HG03442 (cell line): Measurements from ENCODE around the gene CNRIP1.
"Not testable (repeated sequence)": the region's sequence is repeated elsewhere in the genome, so short reads cannot be mapped to it uniquely, and the experiment has no call there.

Experiments
- ATAC-seq: cut with Tn5 transposase; IDR thresholded peaks from one replicate; pipeline ENCODE4 v1.9.1; 2021; ENCODE audit warnings: mild to moderate bottlenecking, moderate library complexity; ENCODE audit not compliant: unreplicated experiment

CNRIP1 gene

DNA sequence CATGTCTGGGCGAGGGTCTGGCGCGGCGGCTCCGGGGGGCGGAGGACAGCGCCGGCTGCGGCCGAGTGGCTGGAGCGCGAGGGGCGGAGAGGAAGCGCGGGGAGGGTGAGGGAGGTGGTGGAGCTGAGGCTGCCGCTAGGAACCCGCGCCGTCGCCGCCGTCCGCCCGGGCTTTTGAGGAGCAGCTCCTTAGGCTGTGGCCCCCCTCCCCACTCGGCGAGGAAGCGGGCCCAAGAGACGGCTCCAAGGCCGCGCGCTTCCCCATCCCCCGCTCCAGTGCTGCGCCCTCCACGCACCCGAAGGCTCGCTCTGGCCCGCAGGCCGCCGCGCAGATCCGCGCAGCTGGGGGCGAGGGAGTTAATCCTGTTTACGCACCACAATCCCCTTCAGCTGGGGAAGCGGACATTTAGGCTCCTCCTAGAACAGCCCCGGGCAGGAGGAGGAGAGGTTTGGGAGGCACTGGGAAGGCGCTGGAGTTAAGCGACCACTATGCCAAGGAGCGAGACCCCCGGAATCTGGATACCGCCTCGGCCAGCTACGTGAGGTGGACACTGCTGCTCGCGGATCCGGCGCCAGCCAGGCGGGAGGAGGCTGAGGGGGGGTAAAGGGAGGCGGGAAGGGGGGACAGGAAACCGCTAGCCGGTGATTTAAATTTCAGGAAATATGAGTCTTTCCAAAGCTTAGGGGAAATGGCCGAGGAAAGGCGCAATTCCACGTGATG lies at the start of gene CNRIP1:
Gene CNRIP1 (minus strand): TSS at position 552 of the 720 bp plus-strand sequence. CDS start 549 bp downstream, at position 3.
- ATAC-seq: no peak

DNA sequence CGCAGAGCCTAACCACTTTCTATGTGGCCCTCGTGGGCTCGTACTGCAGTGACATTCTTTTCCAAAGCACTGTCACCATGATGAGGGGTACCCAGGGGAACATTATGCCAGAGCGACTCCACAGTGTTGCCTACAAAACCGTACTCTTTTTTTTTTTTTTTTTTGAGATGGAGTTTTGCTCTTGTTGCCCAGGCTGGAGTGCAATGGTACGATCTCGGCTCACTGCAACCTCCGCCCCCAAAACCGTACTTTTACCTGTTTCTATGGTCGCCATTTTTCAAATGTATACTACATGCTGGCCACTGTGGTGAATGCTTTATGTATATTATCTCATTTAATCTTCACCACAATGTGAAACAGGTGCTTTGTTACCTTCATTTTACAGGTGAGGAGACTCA lies 49.6 kb upstream of the CNRIP1 start:
- no peak for ATAC-seq

DNA sequence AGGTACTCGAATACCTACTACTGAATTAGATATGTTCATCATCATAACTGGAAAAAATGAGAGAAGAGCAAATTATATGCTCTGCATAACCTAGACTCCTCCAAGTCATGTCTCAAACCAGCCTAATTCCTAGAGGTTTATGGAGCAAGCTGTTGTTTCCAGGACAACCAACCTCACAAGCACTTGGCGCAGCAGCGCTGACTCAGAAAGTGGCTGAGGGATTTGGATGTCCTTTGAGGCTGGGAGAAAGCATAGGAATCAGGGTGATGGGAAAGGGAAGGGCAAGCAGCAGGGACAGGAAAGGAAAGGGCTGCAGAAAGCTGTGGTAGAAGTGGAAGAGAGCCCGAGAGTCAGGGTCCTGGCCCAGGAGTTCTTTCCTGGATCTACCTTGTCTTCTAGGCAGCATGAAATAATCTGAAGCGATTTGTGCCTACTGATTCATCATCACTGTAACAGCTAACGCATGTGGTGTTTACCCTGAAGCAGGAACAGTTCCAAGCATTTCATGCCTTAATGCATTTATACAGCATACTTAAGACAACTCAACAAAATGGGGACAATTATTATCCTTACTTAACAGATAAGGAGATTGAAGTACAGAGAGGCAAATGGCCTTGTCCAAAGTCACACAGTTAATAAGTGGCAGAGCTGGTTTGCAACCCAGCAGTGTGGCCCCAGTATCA lies 49.0 kb upstream of the CNRIP1 start:
- no peak for ATAC-seq

DNA sequence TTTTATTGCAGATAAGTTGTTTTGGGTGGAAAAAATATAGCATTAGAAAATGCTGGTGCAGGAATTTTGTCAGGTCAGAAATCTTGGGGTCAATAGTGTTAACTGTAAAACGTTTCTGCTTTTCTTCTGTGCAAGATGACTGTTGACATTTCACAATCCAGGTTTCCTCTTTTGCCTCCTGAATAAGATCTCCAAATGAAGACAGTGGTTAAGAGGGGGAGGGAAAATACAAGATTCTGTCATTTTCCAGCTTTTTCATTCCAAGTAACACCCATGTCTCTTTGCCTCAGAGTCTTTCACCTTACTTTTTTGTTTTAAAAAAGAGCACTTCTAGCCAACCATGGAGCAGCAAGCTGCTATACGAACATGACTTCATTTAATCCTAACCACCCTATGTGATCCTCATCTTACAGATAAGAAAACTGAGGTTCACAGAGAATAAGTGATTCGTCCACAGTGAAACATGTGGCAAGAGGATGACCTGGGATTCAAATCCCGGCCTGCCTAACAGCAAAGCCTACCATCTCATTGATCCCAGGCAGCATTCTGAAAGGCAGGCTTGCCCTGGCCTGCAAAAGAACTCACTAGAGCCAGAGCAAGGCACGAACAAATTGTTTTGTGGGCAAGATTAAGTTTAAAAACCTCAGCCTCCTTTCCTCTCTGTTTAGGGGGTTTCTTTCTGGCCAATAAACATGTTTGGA lies 48.4 kb upstream of the CNRIP1 start:
- no peak for ATAC-seq

- peak; percentile 47 for ATAC-seq
Measured at GRCh38 chr2:68366083-68366560, 46.4 kb upstream of the CNRIP1 start.

GRCh38 chr2:68365087-68365486 lies 45.3 kb upstream of the CNRIP1 start, which contains the start of gene PLEK:
Gene PLEK (plus strand): TSS chr2:68365282. CDS start chr2:68365352, 70 bp downstream.
- ATAC-seq: peak; percentile 48

- ATAC-seq: no peak
Measured at GRCh38 chr2:68363721-68364120, 44.0 kb upstream of the CNRIP1 start.

GRCh38 chr2:68362749-68363148 lies 43.0 kb upstream of the CNRIP1 start:
- ATAC-seq: no peak

DNA sequence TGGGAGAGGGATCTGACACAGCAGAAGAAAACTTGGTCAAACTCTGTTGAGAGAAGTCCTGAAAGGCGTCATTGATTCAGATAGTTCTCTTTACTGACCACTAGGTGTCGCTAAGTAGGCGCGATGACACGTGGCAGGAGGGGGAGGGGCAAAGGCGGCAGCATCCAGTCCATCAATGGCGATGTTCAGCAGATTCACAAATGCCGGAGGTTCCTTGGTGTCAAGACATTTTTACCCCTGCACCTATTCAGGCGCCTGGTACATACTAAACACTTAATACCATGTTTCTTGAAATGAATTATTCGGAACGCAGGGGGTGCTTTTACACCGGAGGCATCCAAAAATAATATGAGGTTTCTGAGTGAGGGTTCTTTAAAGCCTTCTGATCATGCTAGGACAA lies 42.3 kb upstream of the CNRIP1 start:
- ATAC-seq: peak; percentile 40

GRCh38 chr2:68359889-68360288 lies 40.1 kb upstream of the CNRIP1 start:
- no peak for ATAC-seq

DNA sequence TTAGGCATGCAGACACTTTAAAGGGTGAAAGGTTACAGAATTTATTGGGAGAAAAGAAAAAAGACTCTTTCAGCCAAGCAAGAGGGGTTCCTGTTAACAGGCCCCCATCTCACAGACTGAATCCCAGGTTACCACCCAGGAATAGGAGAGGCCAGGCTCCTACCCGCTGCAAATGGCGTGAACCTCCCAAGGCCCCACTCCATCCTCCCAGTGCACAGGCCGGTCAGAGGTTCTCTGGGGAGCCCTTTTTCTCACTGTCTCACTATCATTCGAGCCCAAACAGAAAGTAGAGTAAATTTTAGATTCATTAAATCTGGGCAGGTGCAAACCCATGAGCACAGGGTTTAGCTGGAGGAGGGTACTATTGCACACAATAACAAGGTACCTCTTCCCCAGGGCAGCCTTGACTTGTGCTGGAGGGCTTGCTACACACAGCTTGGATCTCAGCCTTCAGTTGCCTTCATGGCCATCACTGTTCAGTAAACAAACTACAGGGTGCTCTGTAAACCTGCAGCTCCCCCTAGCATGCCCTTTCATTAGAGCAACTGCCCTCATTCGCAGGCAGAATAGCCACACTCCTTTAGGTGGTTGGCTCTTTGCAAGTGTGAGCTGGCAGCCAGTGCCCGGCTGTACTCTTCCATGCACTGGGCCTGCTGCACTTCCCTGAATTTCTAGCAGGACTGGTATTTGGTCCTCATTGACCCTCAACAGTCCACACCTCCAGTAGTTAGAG lies 38.0 kb upstream of the CNRIP1 start:
- ATAC-seq: peak; percentile 68

- ATAC-seq: no peak
Measured at GRCh38 chr2:68356599-68357239, 37.0 kb upstream of the CNRIP1 start.

DNA sequence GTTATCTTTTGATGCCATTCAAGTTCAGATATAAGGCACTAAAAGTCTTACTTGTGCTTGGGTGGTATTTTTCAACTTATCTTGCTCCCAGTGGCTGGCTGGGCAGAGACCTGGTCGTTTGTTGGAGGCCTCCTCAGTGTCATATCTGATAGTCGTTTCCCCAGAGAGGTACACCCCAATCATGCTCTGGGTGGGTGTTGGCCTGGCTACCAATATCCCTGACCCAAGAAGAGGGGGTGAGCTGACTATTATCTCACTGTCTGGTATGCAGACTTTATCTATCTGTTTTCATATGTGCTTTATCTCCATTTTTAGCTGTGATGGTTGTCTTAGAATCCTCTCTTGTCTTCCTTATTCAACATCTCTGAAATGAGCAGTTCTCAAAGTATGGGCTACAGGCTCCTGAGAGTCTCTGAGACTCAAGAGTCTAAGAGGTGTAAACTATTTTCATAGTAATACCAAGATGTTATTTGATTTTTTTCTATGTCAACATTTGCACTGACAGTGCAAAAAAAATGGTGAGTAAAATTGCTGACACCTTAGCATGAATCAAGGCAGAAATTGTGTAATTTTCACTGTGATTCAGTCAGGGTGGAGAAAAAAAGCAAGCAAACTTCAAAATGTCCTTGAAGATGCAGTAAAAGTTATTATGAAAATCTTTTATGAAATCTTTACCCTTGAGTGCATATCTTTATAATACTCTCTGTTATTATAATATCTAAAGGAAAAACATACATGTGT lies 33.1 kb upstream of the CNRIP1 start:
- ATAC-seq: no peak

DNA sequence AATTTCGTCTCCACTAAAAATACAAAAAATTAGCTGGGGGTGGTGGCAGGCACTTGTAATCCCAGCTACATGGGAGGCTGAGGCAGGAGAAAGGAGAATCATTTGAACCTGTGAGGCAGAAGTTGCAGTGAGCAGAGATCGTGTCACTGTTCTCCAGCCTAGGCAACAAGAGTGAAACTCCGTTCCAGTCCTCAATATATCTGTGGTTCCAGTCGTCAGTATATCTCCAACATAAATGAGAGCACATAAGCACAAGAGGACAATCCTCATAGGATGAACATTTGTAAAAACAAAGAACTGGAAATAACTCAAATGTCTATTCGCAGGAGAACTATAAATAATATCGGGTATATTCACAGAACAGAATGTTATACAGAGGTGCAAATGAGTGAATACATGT lies 32.2 kb upstream of the CNRIP1 start:
- no peak for ATAC-seq

DNA sequence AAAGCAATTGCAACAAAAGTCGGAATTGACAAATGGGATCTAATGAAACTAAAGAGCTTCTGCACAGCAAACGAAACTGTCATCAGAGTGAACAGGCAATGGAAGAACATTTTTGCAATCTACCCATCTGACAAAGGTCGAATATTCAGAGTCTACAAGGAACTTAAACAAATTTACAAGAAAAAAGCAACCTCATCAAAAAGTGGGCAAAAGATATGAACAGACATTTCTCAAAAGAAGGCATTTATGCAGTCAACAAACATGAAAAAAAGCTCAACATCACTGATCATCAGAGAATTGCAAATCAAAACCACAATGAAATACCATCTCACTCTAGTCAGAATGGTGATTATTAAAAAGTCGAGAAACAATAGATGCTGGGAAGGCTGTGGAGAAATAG lies 29.3 kb upstream of the CNRIP1 start:
- not testable (repeated sequence) for ATAC-seq

GRCh38 chr2:68345129-68345875 lies 25.6 kb upstream of the CNRIP1 start:
- ATAC-seq: no peak

DNA sequence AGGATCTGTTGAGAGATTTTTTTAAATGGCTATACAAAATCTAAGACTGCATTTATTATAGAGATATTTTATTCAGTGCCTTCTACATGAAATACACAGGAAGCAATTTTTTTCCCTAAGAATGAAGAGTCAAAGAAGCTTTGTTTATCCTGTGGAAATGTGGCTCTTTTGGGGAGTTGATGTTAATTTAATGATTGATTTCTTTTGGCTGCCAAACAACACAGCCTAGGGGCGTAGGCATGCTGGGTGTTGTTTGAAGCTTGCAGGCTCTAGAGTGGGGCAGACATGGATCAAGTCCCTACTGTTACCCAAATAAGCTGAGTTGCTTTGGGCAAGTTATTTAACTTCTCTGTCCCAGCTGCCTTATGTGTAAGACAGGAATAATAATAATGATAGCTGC lies 24.3 kb upstream of the CNRIP1 start:
- no peak for ATAC-seq

- ATAC-seq: no peak
Measured at GRCh38 chr2:68342470-68342869, 22.7 kb upstream of the CNRIP1 start.

GRCh38 chr2:68341583-68341982 lies 21.8 kb upstream of the CNRIP1 start:
- no peak for ATAC-seq
